PC-3 (cell line): ENCODE results near the gene KRTAP10-9.

Source experiments
- EZH2 ChIP-seq: fragments of 300-600 bp; sonication (generic); IDR thresholded peaks from one replicate; pipeline ENCODE4 v1.6.1; 2017; ENCODE audit warnings: antibody characterized with exemption, mild to moderate bottlenecking, low read length; ENCODE audit not compliant: unreplicated experiment
- EZH2phosphoT487 ChIP-seq: fragments of 300-600 bp; sonication (generic); IDR thresholded peaks from 2 replicates; pipeline ENCODE4 v1.6.1; 2018; ENCODE audit warnings: mild to moderate bottlenecking, antibody characterized with exemption, low read length, borderline replicate concordance
- TF ChIP-seq, protein P1 (sequence below): fragments of 300-600 bp; sonication (generic); conservative IDR thresholded peaks from 2 replicates; pipeline ENCODE4 v1.5.1; 2017; ENCODE audit warnings: antibody characterized with exemption, low read depth, mild to moderate bottlenecking, low read length

DNA sequence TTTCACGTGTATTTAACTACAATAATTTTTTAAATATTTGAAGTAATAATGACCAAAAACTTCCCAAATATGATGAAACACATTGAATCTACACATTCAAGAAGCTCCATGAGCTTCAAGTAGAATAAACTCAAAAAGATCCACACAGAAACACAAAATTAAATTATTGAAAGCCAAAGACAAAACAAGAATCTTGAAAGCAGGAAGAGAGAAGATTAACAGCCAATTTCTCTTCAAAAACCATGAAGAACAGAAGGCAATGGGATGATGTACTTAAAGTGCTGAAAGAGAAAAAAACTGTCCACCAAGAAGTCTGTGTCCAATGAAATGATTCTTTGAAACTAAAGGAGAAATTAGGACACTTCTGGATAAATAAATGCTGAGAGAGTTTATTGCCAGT, 5.2 kb downstream of the KRTAP10-9 start:
- TF ChIP-seq, protein P1, sequence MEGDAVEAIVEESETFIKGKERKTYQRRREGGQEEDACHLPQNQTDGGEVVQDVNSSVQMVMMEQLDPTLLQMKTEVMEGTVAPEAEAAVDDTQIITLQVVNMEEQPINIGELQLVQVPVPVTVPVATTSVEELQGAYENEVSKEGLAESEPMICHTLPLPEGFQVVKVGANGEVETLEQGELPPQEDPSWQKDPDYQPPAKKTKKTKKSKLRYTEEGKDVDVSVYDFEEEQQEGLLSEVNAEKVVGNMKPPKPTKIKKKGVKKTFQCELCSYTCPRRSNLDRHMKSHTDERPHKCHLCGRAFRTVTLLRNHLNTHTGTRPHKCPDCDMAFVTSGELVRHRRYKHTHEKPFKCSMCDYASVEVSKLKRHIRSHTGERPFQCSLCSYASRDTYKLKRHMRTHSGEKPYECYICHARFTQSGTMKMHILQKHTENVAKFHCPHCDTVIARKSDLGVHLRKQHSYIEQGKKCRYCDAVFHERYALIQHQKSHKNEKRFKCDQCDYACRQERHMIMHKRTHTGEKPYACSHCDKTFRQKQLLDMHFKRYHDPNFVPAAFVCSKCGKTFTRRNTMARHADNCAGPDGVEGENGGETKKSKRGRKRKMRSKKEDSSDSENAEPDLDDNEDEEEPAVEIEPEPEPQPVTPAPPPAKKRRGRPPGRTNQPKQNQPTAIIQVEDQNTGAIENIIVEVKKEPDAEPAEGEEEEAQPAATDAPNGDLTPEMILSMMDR, result no peak
- TF ChIP-seq EZH2, result no peak
- TF ChIP-seq EZH2phosphoT487, result no peak
